Fibroblast of peridontal ligament (primary cell): ENCODE results near the gene GAL3ST3.
"Not testable (repeated sequence)": the region's sequence is repeated elsewhere in the genome, so short reads cannot be mapped to it uniquely, and the experiment has no call there.

ENCODE experiments used
- DNase-seq: peaks from one replicate; pipeline ENCODE4 v3.0.0-alpha.2; 2010; ENCODE audit errors: extremely low read depth

The GAL3ST3 gene

DNA sequence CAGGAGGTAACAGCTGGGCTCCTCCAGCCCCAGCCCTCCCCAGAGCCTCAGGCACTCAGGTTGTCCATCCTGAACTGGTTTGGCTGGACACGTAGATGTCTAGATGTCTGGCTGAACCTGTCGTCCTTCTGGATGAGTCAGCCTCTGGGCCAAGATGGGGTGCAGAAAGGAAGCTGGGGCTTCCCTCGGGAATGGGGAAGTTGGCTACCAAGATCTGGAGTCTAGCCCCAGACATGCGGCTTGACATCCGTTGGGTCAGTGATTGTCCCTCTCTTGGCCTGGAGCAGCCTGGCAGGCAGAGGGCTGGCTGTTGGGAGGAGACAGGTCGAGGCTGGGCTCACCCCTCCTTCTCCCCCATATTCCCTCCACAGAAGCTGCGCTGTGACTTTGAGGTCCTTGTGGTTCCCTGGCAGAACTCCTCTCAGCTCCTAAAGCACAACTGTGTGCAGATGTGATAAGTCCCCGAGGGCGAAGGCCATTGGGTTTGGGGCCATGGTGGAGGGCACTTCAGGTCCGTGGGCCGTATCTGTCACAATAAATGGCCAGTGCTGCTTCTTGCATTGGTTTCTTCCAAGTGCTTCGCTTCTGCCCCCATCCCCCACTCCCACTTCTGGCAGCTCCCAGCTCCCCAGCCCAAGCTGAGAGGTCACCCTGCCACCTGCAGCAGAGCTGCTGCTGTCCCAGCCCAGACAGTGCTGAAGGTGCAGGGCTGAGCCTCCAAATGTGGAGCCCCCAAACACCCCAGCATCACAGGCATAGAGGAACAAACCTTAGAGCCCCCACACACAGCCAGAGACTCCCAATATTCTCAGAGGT, 35.8 kb downstream of the GAL3ST3 start:
- DNase-seq, result no peak

DNA sequence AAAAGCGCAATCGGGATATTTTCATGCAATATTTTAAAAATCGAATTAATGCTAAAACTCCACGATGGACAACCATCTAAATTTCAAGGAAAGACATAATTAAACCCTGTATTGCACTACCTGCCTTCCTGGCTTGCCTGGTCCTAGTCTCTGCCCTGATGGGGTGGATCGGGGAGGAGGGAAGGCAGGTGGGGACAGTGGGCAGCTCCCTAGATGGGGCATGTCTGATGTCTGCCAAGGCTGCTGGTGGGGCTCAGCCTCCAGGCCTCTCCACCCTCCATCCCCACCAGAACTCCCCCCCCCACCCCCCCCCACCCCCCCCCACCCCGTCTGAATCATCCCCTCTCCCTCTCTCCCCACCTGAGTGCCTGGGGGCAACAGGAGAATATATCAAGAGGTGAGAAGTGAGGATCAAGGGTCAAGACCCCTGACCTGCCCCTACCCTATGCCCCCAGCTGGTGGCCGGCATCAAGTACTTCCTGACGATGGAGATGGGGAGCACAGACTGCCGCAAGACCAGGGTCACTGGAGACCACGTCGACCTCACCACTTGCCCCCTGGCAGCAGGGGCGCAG, 36.5 kb downstream of the GAL3ST3 start:
- DNase-seq, result no peak

DNA sequence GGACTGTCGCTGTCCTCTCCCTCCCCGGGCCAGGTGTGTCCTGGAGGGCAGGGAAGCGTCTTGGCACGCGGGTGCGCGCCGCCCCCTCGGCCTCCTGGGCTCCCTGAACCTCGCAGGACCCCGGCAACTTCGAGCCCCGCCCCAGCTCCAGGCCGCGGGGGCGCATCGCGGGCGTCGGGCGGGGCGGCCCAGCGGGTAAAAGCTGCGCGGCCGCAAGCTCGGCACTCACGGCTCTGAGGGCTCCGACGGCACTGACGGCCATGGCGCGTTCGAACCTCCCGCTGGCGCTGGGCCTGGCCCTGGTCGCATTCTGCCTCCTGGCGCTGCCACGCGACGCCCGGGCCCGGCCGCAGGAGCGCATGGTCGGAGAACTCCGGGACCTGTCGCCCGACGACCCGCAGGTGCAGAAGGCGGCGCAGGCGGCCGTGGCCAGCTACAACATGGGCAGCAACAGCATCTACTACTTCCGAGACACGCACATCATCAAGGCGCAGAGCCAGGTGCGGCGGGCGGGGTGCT, 37.1 kb downstream of the GAL3ST3 start, which contains the start of gene CST6:
TSS of gene CST6 (plus strand) at position 224 of the 519 bp plus-strand sequence. CDS start at position 261, 37 bp downstream.
- no peak for DNase-seq

DNA sequence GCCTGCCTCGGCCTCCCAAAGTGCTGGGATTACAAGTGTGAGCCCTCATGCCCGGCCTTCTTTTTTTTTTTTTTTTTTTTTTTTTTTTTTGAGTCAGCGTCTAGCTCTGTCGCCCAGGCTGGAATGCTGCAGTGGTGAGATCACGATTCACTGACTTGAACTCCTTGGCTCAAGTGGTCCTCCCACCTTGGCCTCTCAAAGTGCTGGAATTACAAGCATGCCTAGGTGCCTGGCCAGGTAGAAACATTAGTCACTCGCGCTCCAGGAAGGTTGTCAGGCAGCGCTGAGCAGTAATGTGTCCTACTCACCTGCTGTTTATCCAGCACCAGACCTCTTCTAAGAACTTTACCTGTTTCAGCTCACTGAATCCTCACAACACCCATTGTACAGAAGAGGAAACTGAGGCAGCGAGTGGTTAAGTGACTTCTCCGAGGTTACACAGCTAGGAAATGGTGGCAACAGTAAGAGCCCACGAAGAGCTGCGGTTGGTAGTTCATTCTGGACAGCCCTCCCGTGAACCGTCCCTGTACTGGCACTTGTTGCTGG, 37.6 kb downstream of the GAL3ST3 start:
- no peak for DNase-seq

DNA sequence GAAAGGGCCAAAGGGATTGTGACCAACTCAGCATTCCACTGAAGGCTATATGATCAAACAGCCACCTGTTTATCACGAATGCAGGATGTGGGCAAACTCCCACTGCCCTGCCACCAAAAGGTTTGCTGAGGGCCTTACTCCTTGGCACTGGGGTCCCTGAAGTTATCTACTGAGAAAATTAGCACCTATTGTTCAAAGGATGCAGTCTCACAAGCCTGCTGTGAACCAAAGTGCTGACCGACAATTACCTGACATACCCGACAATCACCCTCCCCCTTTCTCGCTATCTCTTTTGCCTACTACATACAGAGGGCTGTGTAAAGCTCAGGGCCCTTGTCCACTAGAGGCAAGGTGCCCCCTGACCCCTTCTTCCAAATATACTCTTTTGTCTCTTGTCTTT, 38.9 kb downstream of the GAL3ST3 start:
- not testable (repeated sequence) for DNase-seq

DNA sequence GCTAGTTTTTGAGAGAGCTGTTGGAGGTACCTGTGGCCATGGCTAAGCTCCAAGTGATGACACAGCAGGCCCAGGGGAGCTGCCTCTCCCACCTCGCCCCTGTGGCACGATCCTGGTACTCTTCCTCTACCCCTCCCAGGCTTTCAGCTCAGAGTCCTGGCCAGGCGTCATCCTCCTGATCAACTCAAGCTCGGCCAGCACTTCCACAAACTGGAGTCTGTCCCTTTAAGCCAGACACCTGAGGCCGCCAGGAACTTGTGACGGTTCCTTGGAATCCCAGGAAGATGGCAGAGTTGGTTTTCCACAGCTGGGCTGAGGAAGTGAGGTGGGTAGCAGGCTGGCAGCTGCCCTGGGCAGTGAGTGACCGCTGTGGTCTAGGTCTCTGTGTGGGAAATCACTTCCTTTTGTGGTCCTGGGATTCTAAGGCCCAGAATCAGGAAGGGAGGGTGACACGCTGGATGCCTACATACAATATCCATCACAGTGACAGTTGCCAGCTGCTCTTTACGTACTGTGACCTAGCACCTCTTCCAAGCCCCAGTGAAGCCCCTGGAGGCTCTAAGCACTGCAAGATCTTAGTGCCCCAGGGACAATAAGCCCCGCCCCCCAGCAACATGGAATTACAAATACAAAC, 40.4 kb downstream of the GAL3ST3 start:
- no peak for DNase-seq

DNA sequence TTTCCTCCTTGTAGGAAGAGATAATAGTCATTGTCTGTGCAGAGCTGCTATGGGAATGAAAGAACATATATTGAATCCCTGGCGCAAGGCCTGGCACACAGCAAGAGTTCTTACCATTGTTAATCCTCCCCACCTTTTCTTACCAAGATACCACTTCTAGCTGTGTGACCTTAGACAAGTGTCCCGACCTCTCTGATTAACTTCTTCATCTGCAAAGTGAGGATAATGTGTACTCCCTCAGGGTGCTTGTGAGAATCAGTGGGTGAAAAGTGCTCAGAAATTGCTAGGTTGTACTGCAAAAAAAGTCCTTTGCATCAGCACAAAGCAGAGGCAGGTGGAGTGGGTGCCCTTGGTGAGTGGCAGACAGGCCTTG, 40.9 kb downstream of the GAL3ST3 start:
- no peak for DNase-seq

DNA sequence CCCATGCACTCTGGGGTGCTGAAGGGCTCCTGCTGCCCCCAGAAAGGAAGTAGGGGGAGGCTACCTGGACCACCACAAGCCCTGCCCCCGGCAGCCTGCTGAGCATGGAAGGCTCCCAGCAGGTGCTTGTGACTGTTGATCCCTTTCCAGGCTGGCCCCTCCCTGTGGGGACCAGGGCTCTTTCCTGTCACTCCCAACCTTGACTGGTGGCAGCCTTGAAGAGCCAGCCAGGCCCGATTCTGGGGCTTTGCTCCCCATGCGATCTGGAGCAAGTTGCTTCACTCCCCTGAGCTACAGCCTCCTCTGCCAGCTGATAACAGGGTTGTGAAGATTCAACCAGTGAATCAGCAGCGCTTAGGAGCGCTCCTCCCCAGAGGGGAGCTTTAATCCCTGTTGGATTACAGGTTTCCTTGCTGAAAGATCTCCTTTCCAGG, 41.7 kb downstream of the GAL3ST3 start:
- DNase-seq, result no peak

DNA sequence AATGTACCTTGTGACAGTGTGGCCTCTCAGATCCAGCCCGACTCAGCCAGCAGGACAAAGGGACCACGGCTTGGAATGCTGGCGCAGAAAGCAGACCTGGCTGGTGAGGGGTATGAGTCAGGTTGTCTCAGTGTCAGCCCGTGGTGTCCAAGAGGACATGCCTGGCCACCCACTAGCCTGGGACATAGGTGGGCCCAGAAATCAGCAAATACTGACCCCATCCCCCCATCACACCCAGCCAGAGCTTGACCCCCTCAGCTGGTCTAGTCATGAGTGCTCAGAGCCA, 42.1 kb downstream of the GAL3ST3 start:
- no peak for DNase-seq

DNA sequence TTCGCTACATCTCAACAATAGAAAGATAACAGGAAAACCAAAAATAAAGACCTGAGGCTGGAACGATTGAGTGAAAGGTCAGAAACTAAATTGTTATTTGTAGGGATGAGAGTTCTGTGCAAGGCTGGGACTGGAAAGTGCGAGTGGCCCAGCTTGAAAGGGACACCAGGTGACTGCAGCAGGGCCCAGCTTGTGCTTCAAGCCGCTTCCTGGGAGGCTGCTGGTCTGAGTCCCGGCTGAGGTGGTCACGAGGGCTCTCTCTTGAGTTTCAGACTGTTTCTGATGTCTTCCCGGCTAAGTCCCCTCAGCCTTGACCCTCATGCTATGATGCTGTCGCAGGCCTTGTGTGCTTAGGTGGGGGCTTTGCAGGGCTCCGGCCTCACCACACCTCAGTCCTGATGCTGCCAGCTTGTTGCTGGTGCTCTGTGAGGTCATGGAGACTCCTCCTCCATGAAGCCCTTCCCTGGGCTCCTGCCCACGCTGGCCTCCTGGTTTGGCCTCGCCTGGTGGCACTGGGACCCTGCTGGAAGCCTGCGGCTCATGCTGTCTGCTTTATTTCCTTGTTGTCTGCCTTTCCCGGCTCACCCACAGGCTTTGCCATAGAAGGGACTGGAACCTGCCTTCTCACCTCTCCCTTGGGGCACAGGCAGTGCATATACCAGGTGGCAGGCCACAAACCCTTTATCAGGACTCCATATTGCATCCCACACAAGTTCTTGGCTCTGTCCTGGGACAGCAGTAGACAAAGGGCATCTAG, 42.6 kb downstream of the GAL3ST3 start:
- no peak for DNase-seq

DNA sequence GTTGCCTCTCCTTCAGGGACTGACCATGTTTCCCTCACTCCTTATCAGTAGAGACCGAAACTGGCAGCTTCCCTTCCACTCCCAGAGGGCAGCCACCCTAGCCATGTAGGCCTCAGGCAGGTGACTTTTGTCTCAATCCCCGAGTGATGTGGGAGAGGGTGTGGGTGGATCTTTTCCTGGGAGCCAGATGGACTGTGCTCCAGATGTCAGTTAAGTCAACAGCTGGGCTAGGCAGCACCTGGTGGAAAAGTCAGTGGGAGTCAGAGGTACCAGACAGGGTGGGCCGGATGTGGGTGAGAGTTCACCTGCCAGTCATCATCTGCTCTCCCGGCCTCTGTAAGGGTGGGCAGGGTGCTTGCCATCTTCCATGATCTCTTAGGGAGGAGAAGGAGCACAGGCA, 44.8 kb downstream of the GAL3ST3 start:
- DNase-seq, result no peak

DNA sequence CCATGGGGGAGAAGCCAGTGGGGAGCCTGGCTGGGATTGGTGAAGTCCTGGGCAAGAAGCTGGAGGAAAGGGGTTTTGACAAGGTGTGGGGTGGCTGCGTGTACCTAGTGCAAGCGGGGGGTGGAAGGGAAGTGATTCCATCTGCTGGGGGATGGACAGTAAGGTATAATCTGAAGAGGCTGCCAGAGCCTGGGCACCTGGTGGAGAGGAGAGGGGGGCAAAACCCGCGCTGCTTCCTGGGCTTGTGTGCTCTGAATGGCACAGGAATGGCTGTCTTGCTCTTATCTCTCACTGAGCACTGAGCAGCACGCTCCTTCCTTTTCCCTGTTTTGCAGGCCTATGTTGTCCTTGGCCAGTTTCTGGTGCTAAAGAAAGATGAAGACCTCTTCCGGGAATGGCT, 45.7 kb downstream of the GAL3ST3 start:
- DNase-seq, result no peak

DNA sequence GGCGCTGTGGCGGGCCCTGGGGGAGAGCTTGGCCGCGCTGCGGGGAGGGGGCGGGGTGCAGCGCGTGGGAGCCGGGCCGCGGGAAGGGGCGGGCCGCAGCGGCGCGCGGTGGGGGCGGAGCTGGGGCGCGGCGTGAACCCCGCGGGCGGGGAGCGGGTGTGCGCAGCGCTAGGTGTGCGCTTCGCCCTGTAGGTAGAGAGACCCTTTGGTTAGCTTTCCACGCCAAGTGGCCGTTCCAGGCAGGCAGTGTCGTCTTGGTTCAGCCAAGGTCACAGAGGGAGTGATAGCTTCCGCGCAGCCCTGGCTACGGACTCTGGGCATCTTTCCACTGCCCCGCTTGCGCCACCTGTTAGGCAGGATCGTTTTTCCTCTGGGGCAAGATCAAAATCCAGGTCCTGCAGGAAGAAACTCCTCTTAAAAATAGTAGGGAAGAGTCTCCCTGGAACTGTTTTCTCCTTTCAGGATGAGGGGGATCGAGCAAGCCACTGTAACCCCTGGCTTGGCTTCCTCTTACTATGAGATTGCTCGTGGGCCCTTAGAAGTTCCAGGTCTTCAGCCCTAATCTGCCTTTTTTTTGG, 46.2 kb downstream of the GAL3ST3 start:
- peak; percentile 42 for DNase-seq

DNA sequence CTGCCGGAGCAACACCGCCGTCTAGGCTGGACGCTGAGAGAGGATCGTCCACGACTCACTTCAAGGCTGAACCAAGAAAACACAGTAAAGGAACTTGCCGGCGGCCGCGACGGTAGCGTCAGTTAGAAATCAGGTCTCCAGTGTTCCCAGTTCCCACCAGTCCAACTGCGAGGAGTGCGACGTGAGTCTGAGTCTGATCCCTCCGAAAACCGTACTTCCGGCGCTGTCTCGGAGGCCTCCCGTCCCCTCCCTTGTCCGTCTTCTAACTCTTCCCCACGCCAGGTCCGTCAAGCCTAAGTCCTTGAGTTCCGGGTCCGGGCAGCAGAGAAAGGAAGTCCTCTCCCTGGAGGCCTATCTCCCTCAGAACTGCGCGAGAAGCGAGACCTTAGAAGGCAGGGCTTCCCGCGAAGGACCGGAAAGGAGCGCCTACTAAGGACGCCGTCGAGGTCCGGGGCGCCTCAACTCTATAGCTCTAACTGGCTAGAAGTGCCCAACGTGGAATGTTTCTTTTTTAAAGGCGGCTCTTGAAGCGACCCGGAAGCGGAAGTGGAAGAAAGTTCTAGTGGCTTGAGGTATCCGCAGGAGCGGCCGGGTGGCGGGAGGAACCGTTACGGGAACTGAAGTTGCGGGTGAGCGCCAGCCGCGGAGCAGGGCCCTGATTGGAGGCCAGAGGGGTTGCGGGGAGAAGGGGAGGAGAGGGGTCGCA, 46.9 kb downstream of the GAL3ST3 start, which contains the start of the genes BANF1 and EIF1AD:
TSS of gene BANF1 (plus strand) at position 562 of the 706 bp plus-strand sequence. CDS start 748 bp downstream, outside the sequence.
TSS of gene EIF1AD (minus strand) at position 216 of the 706 bp plus-strand sequence. CDS start 1,768 bp downstream, outside the sequence.
- DNase-seq, result peak; percentile 99

DNA sequence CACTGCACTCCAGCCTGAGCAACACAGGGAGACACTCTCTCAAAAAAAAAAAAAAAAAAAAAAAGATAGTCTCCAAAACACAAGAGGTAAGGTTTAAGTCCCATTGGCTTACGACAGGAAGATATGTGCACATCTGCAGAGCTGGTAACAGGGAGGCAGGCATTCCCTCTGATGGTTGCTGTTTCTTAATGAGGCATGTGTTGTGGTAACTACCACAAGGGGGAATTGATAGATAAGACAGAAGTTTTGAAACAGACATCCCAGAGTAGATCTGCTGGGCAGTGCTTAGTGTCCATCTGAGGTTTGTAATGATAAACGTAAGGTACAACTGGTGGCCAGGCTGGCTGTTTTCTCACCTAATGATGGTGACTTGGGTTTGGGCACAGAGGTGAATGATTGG, 51.7 kb downstream of the GAL3ST3 start:
- DNase-seq, result no peak

DNA sequence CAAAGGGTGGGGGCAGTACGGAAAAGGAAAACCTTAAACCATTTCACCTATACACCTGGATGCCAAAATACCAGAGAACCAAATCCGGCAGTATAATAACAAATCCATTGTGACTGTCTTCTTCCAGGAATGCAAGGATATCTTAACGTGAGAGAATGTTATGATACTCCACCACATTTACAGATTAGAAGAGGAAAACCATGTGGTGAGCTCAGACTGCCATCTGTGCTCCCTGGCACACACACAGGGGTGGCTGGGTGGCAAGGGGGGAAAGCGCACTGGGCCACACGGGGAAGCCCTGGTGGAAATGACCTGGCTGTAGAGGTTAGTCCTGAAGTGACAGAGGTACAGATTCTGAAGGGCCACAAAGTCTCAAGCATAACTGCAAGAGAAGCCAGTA, 56.9 kb downstream of the GAL3ST3 start:
- DNase-seq, result no peak
